VCaP (cell line): Measurements from ENCODE around the gene PPM1H.

ENCODE experiments used
- H3K27ac ChIP-seq: fragments of 450-650 bp; 2 replicates; pipeline ENCODE4 v1.5.1; 2017
- CTCF ChIP-seq: fragments of 450-650 bp; conservative IDR thresholded peaks from 2 replicates; pipeline ENCODE4 v1.5.1; 2017; ENCODE audit warnings: mild to moderate bottlenecking, moderate library complexity

The PPM1H gene

GRCh38 chr12:62799766-62800406 is 135.1 kb downstream of the PPM1H start:
- TF ChIP-seq CTCF, result no peak
- H3K27ac ChIP-seq, result peak overlapping the region; percentile 20

- peak overlapping the region; percentile 20 for H3K27ac ChIP-seq
- peak; percentile 97 for TF ChIP-seq CTCF
Observed at GRCh38 chr12:62799126-62799736, 135.7 kb downstream of the PPM1H start.

GRCh38 chr12:62794218-62794583 is 140.7 kb downstream of the PPM1H start:
- no peak overlapping the region; the same call in 1 of the 2 replicates for H3K27ac ChIP-seq

GRCh38 chr12:62793256-62794217 is 141.4 kb downstream of the PPM1H start:
- H3K27ac ChIP-seq, result peak overlapping the region; percentile 42
- peak; percentile 97 for TF ChIP-seq CTCF

More at GRCh38 chr12:62794218-62794583, 140.7 kb downstream of the PPM1H start:
- peak; percentile 58 for TF ChIP-seq CTCF

- TF ChIP-seq CTCF, result no peak
- H3K27ac ChIP-seq, result no peak overlapping the region
Observed at GRCh38 chr12:62792236-62792870, 142.6 kb downstream of the PPM1H start.

- H3K27ac ChIP-seq, result no peak overlapping the region
- no peak for TF ChIP-seq CTCF
Observed at GRCh38 chr12:62789851-62790250, 145.1 kb downstream of the PPM1H start.

- no peak for TF ChIP-seq CTCF
- H3K27ac ChIP-seq, result no peak overlapping the region
Observed at GRCh38 chr12:62787611-62788010, 147.3 kb downstream of the PPM1H start.
